ENCODE measurements around the gene DHRS2.
"Not testable (repeated sequence)": the region's sequence is repeated elsewhere in the genome, so short reads cannot be mapped to it uniquely, and the experiment has no call there.

Gene DHRS2

DNA sequence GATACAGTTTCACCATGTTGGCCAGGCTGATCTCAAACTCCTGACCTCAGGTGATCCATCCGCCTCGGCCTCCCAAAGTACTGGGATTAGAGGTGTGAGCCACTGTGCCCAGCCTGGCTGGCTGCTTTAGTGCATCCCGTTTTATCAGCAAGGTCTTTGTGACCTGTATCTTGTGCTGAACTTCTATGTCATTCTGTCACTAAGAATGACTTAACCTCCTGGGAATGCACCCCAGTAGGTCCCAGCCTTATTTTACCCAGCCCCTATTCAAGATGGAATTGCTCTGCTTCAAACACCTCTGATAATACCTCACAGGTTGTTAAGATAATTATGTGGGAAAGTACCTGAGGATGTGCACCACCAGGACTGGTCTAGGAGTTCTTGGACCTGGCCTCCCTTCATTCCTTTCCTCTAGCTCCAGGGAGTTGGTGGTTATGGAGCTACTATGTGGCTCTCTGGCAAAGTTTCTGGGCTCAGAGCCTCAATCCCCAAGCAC is 31.4 kb upstream of the DHRS2 start:
- Mint-ChIP-seq H3K27ac (no peak overlapping the region), H3K4me1 (no peaks in the 10 kb centered on the region), H3K27me3 (ENCODE audit: low read depth, poor library complexity) (peaks cover 46% of the 10 kb centered on the region), H3K9me3 (peaks cover 9% of the 10 kb centered on the region), H3K36me3 (ENCODE audit: low read depth) (no peaks in the 10 kb centered on the region), H3K4me3 (no peak overlapping the region)
- TF ChIP-seq, protein P1, sequence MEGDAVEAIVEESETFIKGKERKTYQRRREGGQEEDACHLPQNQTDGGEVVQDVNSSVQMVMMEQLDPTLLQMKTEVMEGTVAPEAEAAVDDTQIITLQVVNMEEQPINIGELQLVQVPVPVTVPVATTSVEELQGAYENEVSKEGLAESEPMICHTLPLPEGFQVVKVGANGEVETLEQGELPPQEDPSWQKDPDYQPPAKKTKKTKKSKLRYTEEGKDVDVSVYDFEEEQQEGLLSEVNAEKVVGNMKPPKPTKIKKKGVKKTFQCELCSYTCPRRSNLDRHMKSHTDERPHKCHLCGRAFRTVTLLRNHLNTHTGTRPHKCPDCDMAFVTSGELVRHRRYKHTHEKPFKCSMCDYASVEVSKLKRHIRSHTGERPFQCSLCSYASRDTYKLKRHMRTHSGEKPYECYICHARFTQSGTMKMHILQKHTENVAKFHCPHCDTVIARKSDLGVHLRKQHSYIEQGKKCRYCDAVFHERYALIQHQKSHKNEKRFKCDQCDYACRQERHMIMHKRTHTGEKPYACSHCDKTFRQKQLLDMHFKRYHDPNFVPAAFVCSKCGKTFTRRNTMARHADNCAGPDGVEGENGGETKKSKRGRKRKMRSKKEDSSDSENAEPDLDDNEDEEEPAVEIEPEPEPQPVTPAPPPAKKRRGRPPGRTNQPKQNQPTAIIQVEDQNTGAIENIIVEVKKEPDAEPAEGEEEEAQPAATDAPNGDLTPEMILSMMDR (IDR thresholded peaks at IDR 0.05): no peak
- DNase-seq: no peak

DNA sequence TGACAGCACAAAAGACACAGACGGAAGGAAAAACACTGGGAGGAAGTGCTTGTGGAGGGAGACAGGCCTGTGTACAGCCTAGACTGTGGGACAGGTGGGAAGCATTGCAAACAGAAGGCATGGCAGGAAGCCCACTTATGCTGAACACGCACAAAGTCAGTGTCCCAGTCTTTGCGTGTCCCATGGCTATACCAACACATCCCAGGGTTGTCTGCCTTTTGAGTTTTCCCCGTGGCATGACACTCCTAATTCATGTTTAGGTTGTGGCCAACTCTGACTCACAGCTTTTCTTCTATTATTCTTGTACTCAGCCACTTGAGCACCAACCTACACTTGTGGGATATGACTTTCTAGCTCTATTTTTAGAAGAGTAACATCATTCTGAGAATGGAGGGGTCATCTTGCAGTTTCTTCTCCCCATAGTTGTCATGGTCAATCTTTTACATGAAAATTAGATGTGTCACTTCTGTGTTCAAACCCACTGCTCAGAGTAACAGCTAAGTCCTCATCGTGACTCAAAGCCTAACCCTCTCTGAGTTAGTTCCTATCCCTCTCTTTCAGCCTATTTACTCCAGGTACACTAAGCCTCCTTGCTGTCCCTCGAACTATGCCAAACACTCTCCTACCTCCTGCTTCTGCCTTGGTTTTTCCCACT is 30.1 kb upstream of the DHRS2 start:
- TF ChIP-seq, protein P1 (IDR thresholded peaks at IDR 0.05): no peak
- DNase-seq: no peak
- Mint-ChIP-seq H3K4me1 (no peaks in the 10 kb centered on the region), H3K27me3 (ENCODE audit: low read depth, poor library complexity) (peaks cover 51% of the 10 kb centered on the region), H3K27ac (no peak overlapping the region), H3K4me3 (no peak overlapping the region), H3K36me3 (ENCODE audit: low read depth) (no peaks in the 10 kb centered on the region), H3K9me3 (peaks cover 7% of the 10 kb centered on the region)

DNA sequence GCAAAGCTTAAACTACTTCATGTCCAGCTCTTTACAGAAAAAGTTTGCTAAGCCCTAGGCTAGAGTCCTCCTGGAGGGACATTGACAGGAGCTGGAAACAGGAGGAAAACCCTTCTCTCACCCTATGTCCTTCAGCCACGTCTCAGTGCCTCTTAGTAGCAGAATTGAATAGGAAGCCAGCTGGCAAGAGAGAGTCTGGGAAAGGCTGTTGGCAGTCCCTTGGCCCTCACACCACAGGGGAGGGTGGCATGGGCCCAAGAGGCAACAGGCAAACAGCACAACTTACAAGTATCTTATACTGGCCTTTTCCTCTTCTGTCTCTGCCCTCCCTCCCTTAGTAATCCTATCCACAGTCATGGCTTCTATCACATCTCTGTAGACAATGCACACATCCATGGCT is 27.7 kb upstream of the DHRS2 start:
- peaks cover 65% of the 10 kb centered on the region for H3K27me3 Mint-ChIP-seq (ENCODE audit: low read depth, poor library complexity)
- H3K4me1 Mint-ChIP-seq: no peaks in the 10 kb centered on the region
- H3K36me3 Mint-ChIP-seq (ENCODE audit: low read depth): no peaks in the 10 kb centered on the region
- TF ChIP-seq, protein P1 (IDR thresholded peaks at IDR 0.05): no peak
- no peak overlapping the region for H3K27ac Mint-ChIP-seq
- no peak overlapping the region for H3K4me3 Mint-ChIP-seq
- no peak for DNase-seq
- peaks cover 7% of the 10 kb centered on the region for H3K9me3 Mint-ChIP-seq

DNA sequence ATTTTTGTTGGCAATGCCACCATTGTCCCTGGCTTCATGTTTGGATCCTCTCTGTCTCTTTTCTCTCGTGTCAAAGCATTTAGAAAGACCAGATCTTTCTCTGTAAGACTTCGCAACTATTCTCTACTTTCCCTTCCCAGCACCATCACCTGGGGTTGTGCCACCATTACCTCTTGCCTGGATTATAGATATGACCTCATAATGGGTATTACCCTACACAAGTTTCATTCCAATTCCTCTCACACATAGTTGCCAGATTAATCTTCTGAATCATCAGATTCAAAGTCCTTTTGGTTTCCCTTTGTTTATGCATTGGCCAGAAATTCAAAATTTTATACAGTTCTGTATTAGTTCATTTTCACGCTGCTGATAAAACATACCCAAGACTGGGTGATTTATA is 27.2 kb upstream of the DHRS2 start:
- TF ChIP-seq, protein P1 (IDR thresholded peaks at IDR 0.05): no peak
- Mint-ChIP-seq H3K9me3 (peaks cover 7% of the 10 kb centered on the region), H3K4me3 (no peak overlapping the region), H3K4me1 (peaks cover 3% of the 10 kb centered on the region), H3K27ac (no peak overlapping the region), H3K36me3 (ENCODE audit: low read depth) (no peaks in the 10 kb centered on the region), H3K27me3 (ENCODE audit: low read depth, poor library complexity) (peaks cover 71% of the 10 kb centered on the region)
- no peak for DNase-seq

DNA sequence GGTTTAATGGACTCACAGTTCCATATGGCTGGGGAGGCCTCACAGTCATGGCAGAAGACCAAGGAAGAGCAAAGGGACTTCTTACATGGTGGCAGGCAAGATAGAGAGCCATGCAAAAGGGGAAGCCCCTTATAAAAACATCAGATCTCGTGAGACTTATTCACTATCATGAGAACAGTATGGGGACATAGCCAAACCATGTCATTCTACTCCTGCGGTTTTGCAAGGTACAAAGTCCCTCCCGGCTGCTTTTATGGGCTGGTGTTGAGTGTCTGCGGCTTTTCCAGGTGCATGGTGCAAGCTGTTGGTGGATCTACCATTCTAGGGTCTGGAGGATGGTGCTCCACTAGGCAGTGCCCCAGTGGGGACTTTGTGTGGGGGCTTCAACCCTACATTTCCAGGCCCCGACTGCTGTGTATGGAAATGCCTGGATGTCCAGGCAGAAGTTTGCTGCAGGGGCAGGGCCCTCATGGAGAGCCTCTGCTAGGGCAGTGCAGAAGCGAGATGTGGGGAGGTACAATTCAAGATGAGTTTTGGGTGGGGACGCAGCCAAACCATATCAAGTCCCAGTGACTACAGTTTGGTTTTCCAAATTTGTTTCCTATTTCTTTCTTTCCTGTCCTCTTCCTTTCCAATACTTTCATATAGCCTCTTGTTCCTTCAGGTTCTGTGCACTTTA is 26.6 kb upstream of the DHRS2 start:
- not testable (repeated sequence) for DNase-seq; H3K36me3 Mint-ChIP-seq (ENCODE audit: low read depth); H3K4me1 Mint-ChIP-seq; H3K27ac Mint-ChIP-seq; H3K9me3 Mint-ChIP-seq; H3K4me3 Mint-ChIP-seq
- H3K27me3 Mint-ChIP-seq (ENCODE audit: low read depth, poor library complexity): peaks cover 76% of the 10 kb centered on the region

DNA sequence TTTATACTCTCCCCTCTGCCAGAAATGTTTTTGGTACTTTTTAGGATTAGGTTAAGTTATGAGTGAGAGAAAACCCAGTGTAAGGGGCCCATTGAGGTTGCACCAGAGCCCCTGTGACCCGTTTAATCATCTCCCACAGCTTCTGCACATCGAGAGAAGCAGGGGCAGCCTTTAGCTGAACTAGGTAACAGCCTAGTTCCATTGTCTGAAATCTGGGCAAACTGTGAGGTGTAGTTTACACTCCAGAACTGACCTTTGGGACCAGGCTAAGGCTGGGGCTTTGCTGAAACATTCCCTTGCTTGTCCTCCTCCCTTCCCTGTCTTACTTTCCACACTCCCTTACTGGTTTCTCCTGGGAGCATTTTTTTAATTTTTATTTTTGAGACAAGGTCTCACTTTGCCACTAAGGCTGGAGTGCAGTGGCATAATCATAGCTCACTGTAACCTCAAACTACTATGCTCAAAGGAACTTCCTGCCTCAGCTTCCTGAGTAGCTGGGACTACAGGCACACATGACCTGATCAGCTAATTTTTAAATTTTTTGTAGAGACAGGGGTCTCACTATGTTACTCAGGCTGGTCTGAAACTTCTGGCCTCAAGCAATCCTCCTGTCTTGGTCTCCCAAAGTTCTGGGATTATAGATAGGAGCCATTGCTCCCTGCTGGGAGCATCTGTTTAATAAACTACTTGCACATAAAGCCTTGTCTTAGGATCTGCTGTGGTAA is 25.9 kb upstream of the DHRS2 start:
- Mint-ChIP-seq H3K4me1 (peaks cover 11% of the 10 kb centered on the region), H3K9me3 (peaks cover 7% of the 10 kb centered on the region)

More for the DNA sequence above, 25.9 kb upstream of the DHRS2 start:
- Mint-ChIP-seq H3K27me3 (ENCODE audit: low read depth, poor library complexity) (peaks cover 72% of the 10 kb centered on the region), H3K36me3 (ENCODE audit: low read depth) (no peaks in the 10 kb centered on the region), H3K27ac (no peak overlapping the region), H3K4me3 (no peak overlapping the region)
- DNase-seq: no peak
- TF ChIP-seq, protein P1 (IDR thresholded peaks at IDR 0.05): no peak

Data from nephron progenitor cell (in vitro differentiated cells).